Measurements from ENCODE around the gene FOXP3. TPM values are rescaled to one million over a fixed set of nuclear protein-coding genes. Genes with fewer than 3 reads are reported as not detected.
A peak's percentile ranks its signal among the peaks of the same experiment; 100 is the strongest.
"Not testable (repeated sequence)": the region's sequence is repeated elsewhere in the genome, so short reads cannot be mapped to it uniquely, and the experiment has no call there.

Gene FOXP3
- total RNA-seq, 1 donor, result not detected

DNA sequence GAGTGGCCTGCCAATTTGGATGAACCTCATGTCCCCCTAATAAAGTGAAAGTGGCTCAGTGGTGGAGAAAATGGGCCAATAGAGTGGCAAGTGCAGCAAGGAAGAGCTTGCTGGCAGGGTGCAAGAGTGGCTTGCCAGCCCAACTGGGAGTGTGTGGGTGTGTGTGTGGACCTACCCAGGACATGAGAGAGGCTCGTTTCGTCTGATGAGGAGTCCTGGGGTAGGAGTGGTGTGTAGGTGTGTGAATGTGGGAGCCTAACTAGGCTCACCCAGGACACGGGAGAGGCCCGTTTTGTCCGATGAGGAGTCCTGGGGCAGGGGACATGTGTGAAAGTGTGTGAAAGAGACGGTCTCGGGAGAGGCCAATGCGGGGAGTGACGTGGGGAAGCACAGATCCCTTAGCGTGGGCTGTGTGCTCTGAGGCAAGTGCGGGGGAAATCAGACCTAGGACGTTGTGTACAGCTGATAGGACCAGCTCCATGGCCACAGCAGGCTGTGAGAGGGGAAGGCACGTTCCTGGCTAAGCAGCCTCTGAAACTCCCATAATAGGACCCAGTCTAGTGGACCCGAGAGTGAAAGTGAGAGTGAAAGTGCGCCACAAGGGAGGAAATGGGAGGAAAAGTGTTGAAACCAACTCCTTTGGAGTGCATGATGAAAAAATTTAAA lies 44.2 kb upstream of the FOXP3 start:
- H3K4me2 ChIP-seq (ENCODE audit: insufficient read depth, low read length), result peak overlapping the region; percentile 83
- DNase-seq (ENCODE audit: insufficient read length, low spot score, missing footprints), result peak; percentile 60
- TF ChIP-seq CTCF (IDR thresholded peaks at IDR 0.05; ENCODE audit: extremely low read depth, low read depth, low read length), result no peak
- peak overlapping the region; percentile 80 for H2AFZ ChIP-seq (ENCODE audit: low read length)
- no peaks in the 10 kb centered on the region for H4K20me1 ChIP-seq (ENCODE audit: insufficient read depth, low read length)
- no peak overlapping the region for H3K27ac ChIP-seq (ENCODE audit: low read depth, low read length)
- no peaks in the 10 kb centered on the region for H3K36me3 ChIP-seq (ENCODE audit: insufficient read depth, low read length)
- H3K4me1 ChIP-seq (ENCODE audit: insufficient read depth, low read length), result no peaks in the 10 kb centered on the region
- H3K79me2 ChIP-seq (ENCODE audit: insufficient read depth, low read length), result no peaks in the 10 kb centered on the region
- H3K27me3 ChIP-seq (ENCODE audit: insufficient read depth, low read length), result no peaks in the 10 kb centered on the region
- H3K4me3 ChIP-seq (ENCODE audit: insufficient read depth, low read length), result peak overlapping the region; percentile 65
- no peaks in the 10 kb centered on the region for H3K9me3 ChIP-seq (ENCODE audit: low read depth, low read length)

- H3K36me3 ChIP-seq (ENCODE audit: insufficient read depth, low read length); H3K9me3 ChIP-seq (ENCODE audit: low read depth, low read length); H3K4me1 ChIP-seq (ENCODE audit: insufficient read depth, low read length); H3K79me2 ChIP-seq (ENCODE audit: insufficient read depth, low read length); H3K4me2 ChIP-seq (ENCODE audit: insufficient read depth, low read length); DNase-seq (ENCODE audit: insufficient read length, low spot score, missing footprints); H3K27ac ChIP-seq (ENCODE audit: low read depth, low read length); H4K20me1 ChIP-seq (ENCODE audit: insufficient read depth, low read length); H3K27me3 ChIP-seq (ENCODE audit: insufficient read depth, low read length); H3K4me3 ChIP-seq (ENCODE audit: insufficient read depth, low read length); H2AFZ ChIP-seq (ENCODE audit: low read length): not testable (repeated sequence)
These were observed 43.3 kb upstream of the FOXP3 start for GRCh38 chrX:49307775-49308174.

DNA sequence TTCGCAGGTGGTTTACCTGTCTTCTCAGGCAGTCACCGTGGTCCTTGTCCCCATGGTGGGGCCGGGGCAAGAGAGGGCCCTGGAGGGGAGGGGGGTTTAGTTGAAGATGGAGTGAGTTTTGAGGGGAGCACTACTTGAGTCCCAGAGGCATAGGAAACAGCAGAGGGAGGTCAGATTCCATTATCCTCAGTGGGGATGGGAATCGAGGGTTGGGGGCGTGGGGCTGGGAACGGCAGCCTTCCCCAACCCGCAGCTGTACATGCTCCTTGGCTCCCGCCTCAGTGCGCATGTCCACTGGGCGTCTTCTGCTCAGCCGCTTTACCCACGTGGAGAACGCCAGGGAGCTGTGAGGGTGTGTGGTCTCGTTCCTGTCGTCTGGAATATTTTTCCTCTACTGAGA lies 38.8 kb upstream of the FOXP3 start, which contains the start of gene GAGE10:
TSS of gene GAGE10 (plus strand) at position 301 of the 400 bp plus-strand sequence. CDS start 1,214 bp downstream, outside the sequence.
- Histone ChIP-seq H3K27ac (ENCODE audit: low read depth, low read length) (no peak within 1 kb of the TSS), H3K79me2 (ENCODE audit: insufficient read depth, low read length) (no peaks in the 10 kb centered on the region), H3K36me3 (ENCODE audit: insufficient read depth, low read length) (no peaks in the 10 kb centered on the region), H3K27me3 (ENCODE audit: insufficient read depth, low read length) (no peaks in the 10 kb centered on the region), H2AFZ (ENCODE audit: low read length) (no peak within 1 kb of the TSS), H3K9me3 (ENCODE audit: low read depth, low read length) (no peaks in the 10 kb centered on the region), H3K4me1 (ENCODE audit: insufficient read depth, low read length) (no peaks in the 10 kb centered on the region), H4K20me1 (ENCODE audit: insufficient read depth, low read length) (no peaks in the 10 kb centered on the region), H3K4me2 (ENCODE audit: insufficient read depth, low read length) (no peak within 1 kb of the TSS), H3K4me3 (ENCODE audit: insufficient read depth, low read length) (no peak within 1 kb of the TSS)
- DNase-seq (ENCODE audit: insufficient read length, low spot score, missing footprints), result peak; percentile 65
- no peak for TF ChIP-seq CTCF (IDR thresholded peaks at IDR 0.05; ENCODE audit: extremely low read depth, low read depth, low read length)

DNA sequence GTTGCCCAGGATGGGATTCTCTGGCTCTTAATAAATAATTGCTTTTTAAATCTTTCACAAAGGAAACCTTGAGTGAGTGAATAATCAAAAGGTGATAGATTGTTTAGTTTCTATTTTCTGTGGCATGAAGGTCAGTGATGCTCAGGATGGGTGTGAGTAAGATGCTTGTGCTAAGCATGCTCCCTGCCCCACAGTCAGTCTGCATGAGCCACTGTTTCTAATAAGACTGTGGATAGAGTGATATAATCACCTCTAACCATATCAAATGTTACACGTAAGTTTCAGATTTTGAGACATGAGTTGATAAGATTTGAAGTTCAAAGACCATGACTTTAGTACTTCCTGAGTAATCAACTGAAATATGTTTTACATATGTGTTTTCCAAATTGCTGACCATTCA lies 36.2 kb upstream of the FOXP3 start:
- Histone ChIP-seq H3K27me3 (ENCODE audit: insufficient read depth, low read length) (no peaks in the 10 kb centered on the region), H3K4me2 (ENCODE audit: insufficient read depth, low read length) (no peak overlapping the region), H3K4me1 (ENCODE audit: insufficient read depth, low read length) (no peaks in the 10 kb centered on the region), H4K20me1 (ENCODE audit: insufficient read depth, low read length) (no peaks in the 10 kb centered on the region), H3K36me3 (ENCODE audit: insufficient read depth, low read length) (no peaks in the 10 kb centered on the region), H3K27ac (ENCODE audit: low read depth, low read length) (no peak overlapping the region), H3K79me2 (ENCODE audit: insufficient read depth, low read length) (no peaks in the 10 kb centered on the region), H3K4me3 (ENCODE audit: insufficient read depth, low read length) (no peak overlapping the region), H2AFZ (ENCODE audit: low read length) (no peak overlapping the region), H3K9me3 (ENCODE audit: low read depth, low read length) (no peaks in the 10 kb centered on the region)
- peak; percentile 55 for DNase-seq (ENCODE audit: insufficient read length, low spot score, missing footprints)
- no peak for TF ChIP-seq CTCF (IDR thresholded peaks at IDR 0.05; ENCODE audit: extremely low read depth, low read depth, low read length)

DNA sequence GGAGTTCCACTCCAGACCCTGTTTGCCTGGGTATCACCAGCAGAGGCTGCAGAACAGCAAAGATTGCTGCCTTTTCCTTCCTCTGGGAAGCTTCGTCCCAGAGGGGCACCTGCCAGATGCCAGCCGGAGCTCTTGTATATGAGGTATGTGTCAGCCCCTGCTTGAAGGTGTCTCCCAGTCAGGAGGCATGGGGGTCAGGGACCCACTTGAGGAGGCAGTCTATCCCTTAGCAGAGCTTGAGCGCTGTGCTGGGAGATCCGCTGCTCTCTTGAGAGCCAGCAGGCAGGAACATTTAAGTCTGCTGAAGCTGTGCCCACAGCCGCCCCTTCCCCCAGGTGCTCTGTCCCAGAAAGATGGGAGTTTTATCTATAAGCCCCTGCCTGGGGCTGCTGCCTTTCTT lies 34.8 kb upstream of the FOXP3 start:
- not testable (repeated sequence) for DNase-seq (ENCODE audit: insufficient read length, low spot score, missing footprints)

More for the DNA sequence above, 34.8 kb upstream of the FOXP3 start:
- H3K9me3 ChIP-seq (ENCODE audit: low read depth, low read length); H3K79me2 ChIP-seq (ENCODE audit: insufficient read depth, low read length); H3K4me3 ChIP-seq (ENCODE audit: insufficient read depth, low read length); H3K4me1 ChIP-seq (ENCODE audit: insufficient read depth, low read length); H3K27ac ChIP-seq (ENCODE audit: low read depth, low read length); H3K27me3 ChIP-seq (ENCODE audit: insufficient read depth, low read length); H3K4me2 ChIP-seq (ENCODE audit: insufficient read depth, low read length); H3K36me3 ChIP-seq (ENCODE audit: insufficient read depth, low read length); H2AFZ ChIP-seq (ENCODE audit: low read length); H4K20me1 ChIP-seq (ENCODE audit: insufficient read depth, low read length): not testable (repeated sequence)

Measured in osteoblast (primary cell).